Medulla oblongata (tissue), 1 donor: ENCODE data around the gene TNK1.

Source experiments
- DNase-seq: peaks from one replicate; pipeline ENCODE4 v3.0.0-alpha.2; 2015; ENCODE audit errors: extremely low spot score

The TNK1 gene

GRCh38 chr17:7410634-7411426 lies 29.9 kb downstream of the TNK1 start:
- DNase-seq = no peak

GRCh38 chr17:7411427-7411750 lies 30.5 kb downstream of the TNK1 start:
- DNase-seq = no peak

DNA sequence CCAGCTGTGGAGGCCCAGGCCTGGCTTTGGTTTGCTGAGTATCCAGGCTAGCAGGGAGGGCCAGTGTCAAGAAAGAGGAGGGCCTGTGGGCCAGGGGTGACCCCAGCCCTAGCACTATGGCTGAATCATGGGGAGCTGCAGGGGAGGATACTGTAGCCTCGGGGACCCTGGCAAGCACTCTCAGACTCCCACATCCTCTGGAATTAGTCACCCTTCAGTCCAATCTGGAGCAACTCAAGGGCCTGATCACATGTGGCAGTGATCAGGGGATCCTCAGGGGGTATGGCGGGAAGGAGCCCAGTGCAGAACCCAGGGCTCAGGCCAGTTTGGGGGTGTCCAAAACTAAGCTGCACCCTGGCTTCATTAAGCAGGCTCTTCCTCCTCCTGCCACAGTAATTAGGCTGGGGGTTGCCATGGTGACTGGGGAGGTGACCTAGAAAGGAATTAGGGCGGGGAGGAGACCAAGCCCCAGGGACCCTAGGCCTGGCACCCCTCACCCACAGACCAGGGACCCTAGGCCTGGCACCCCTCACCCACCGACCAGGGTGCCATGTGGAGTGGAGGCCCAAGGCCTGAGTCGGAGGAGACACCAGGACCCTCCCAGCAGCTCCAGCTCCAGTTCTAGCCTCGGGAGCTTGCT lies 32.6 kb downstream of the TNK1 start:
- DNase-seq = no peak

- no peak for DNase-seq
Observed at GRCh38 chr17:7414837-7415236, 33.9 kb downstream of the TNK1 start.

DNA sequence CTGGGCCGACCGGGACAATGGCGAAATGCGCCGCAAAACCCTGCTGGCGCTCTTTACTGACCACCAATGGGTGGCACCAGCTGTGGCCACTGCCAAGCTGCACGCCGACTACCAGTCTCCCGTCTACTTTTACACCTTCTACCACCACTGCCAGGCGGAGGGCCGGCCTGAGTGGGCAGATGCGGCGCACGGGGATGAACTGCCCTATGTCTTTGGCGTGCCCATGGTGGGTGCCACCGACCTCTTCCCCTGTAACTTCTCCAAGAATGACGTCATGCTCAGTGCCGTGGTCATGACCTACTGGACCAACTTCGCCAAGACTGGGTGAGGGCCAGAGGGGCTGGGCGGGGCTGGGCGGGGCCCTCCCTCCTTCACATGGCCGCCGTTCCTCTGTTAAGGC lies 34.9 kb downstream of the TNK1 start:
- DNase-seq = no peak

DNA sequence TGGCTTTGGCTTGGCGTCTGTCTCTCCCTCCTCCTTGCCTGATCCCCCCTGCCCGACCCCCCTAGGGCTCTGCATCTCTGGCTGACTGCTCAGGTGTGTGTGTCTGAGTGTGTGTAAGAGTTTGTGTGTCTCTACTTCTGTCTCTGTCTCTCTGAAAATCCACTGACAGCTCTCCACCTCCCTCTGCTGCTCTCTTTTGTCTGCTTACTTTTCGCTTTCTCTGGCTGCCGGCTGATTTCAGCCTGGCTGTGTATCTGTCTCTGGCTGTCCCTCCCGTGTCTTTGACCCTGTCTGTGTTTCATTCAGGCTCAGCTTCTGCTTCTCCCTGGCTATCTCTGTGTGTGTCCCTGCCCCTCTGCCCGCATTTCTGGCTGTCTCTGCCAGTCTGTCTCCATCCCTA lies 35.4 kb downstream of the TNK1 start:
- DNase-seq = no peak

DNA sequence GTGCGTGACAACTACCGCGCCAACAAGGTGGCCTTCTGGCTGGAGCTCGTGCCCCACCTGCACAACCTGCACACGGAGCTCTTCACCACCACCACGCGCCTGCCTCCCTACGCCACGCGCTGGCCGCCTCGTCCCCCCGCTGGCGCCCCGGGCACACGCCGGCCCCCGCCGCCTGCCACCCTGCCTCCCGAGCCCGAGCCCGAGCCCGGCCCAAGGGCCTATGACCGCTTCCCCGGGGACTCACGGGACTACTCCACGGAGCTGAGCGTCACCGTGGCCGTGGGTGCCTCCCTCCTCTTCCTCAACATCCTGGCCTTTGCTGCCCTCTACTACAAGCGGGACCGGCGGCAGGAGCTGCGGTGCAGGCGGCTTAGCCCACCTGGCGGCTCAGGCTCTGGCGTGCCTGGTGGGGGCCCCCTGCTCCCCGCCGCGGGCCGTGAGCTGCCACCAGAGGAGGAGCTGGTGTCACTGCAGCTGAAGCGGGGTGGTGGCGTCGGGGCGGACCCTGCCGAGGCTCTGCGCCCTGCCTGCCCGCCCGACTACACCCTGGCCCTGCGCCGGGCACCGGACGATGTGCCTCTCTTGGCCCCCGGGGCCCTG lies 36.3 kb downstream of the TNK1 start:
- no peak for DNase-seq

GRCh38 chr17:7418472-7419152 lies 37.7 kb downstream of the TNK1 start:
- no peak for DNase-seq

- DNase-seq = no peak
Observed at GRCh38 chr17:7419819-7420610, 39.1 kb downstream of the TNK1 start, which contains the start of gene SPEM1. TSS of gene SPEM1 (plus strand) at chr17:7420324. CDS start at chr17:7420385, 61 bp downstream.

DNA sequence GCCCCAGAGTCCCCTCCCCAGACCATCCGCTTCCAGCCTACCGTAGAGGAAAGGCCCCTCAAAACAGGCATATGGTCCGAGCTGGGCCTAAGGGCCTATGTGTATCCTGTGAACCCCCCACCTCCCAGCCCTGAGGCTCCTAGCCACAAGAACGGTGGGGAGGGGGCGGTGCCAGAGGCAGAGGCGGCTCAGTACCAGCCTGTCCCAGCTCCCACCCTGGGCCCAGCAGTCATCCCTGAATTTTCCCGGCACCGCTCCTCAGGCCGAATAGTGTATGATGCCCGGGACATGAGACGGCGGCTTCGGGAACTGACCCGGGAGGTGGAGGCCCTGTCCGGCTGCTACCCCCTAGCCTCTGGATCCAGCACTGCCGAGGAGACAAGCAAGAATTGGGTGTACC lies 40.3 kb downstream of the TNK1 start:
- no peak for DNase-seq

DNA sequence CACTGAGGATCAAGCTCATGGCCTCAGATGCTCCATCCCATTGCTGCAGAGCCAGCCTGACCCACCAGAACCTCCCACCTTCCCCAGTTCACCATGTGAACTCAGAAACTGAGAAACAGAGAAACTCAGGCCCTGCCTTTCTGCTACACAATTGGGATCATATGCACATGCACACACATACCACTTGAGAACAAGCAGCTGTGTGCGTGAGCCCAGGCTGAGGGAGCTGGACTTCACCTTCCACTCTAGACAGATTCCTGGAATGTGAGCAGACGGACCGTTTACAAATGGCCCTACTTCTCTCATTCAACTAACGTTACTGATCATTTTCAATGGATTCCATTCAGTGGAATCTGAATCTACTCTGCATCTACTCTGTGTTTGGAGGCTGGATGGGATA lies 42.8 kb downstream of the TNK1 start:
- no peak for DNase-seq

- DNase-seq = no peak
Observed at GRCh38 chr17:7425316-7425715, 44.4 kb downstream of the TNK1 start, which contains the start of gene SPEM2. TSS of gene SPEM2 (plus strand) at chr17:7425616. CDS start at chr17:7425689, 73 bp downstream.

- DNase-seq = no peak
Observed at GRCh38 chr17:7425756-7426155, 44.9 kb downstream of the TNK1 start.

- DNase-seq = no peak
Observed at GRCh38 chr17:7426203-7426863, 45.4 kb downstream of the TNK1 start.

GRCh38 chr17:7426896-7427489 lies 46.1 kb downstream of the TNK1 start:
- DNase-seq = no peak

- no peak for DNase-seq
Observed at GRCh38 chr17:7427549-7427948, 46.7 kb downstream of the TNK1 start.

DNA sequence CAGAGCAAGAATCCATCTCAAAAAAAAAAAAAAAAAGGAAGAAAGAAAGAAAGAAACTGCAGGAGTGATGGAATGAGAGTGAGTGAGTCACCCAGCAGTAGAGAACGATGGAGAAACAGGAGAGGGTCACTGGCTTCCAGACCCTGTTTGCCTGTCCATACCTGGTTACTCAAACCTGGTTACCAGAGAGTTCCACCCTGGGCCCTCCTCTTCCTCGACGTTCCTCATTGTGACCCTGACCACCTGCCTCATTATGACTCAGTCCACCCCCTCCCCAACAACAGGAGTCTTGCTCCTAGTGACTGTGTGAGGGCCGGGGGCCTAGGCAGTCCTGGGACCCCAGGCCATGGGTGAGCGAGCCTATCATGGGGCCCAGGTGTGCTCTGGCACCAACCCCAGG lies 47.7 kb downstream of the TNK1 start, which contains the start of gene SPEM3:
Gene SPEM3 (plus strand): TSS at position 301 of the 400 bp plus-strand sequence. CDS start 46 bp downstream, at position 347.
- no peak for DNase-seq

DNA sequence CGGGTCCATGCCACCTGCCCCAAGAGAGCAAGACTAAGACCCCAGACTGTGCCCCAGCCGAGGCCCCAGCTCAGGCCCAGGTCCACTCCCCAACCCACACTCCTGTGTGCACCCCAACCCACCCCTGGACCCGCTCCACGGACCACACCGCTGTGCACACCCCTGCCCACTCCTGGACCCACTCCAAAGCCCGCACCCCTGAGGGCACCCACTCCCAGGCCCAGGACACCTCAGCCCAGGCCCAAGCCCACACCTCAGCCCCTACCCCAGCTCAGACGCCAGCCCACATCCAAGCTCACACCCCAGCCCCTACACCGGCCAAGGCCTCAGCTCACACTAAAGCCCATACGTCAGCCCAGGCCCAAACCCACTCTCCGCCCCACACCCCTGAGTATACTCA lies 48.8 kb downstream of the TNK1 start:
- DNase-seq = no peak

- DNase-seq = no peak
Observed at GRCh38 chr17:7431231-7431630, 50.3 kb downstream of the TNK1 start.

GRCh38 chr17:7432296-7432695 lies 51.4 kb downstream of the TNK1 start:
- DNase-seq = no peak
